K562 (cell line): ENCODE results near the gene ASPHD1. TPM values are rescaled to one million over a fixed set of nuclear protein-coding genes. Genes with fewer than 3 reads are reported as not detected.
A peak's percentile ranks its signal among the peaks of the same experiment; 100 is the strongest.

Source experiments
- ARID3B ChIP-seq: fragments of 250-450 bp; sonication (Bioruptor Pico); IDR thresholded peaks from 2 replicates; pipeline ENCODE4 v1.4.0; 2020; ENCODE audit warnings: borderline replicate concordance
- DMBX1 ChIP-seq: fragments of 250-450 bp; sonication (Bioruptor Pico); IDR thresholded peaks from 2 replicates; pipeline ENCODE4 v1.8.0; 2022; ENCODE audit warnings: inconsistent platforms, mild to moderate bottlenecking, moderate library complexity, borderline replicate concordance
- E2F5 ChIP-seq: sonication (generic); formaldehyde crosslinking; IDR thresholded peaks from 2 replicates; pipeline ENCODE4 v1.8.0; 2022; ENCODE audit warnings: mild to moderate bottlenecking, missing genetic modification reagents
- EHMT2 ChIP-seq: fragments of 450-650 bp; IDR thresholded peaks from 2 replicates; pipeline ENCODE4 v1.6.1; 2018; ENCODE audit warnings: antibody characterized with exemption
- ELF4 ChIP-seq: fragments of 450-650 bp; formaldehyde crosslinking; IDR thresholded peaks from 2 replicates; pipeline ENCODE4 v1.4.0; 2022; ENCODE audit warnings: missing genetic modification characterization
- EP300 ChIP-seq: IDR thresholded peaks from 2 replicates; pipeline ENCODE4 v1.6.1; 2012; ENCODE audit warnings: low read length, improper control_type of control experiment
- FOXP1 ChIP-seq: sonication (generic); formaldehyde crosslinking; IDR thresholded peaks from 2 replicates; pipeline ENCODE4 v1.8.0; 2022; ENCODE audit warnings: mild to moderate bottlenecking, missing genetic modification reagents
- HDAC1 ChIP-seq, 2 experiments: fragments of 450-650 bp; IDR thresholded peaks; 2 replicates each; pipeline ENCODE4 v1.6.1; 2016 to 2017; ENCODE audit warnings: inconsistent platforms in 1 of 2, mild to moderate bottlenecking in 1 of 2, moderate library complexity in 1 of 2
- MYC ChIP-seq, 2 experiments: fragments of 250-450 bp in 1 of 2; sonication (Bioruptor Pico) in 1 of 2; IDR thresholded peaks; 2 replicates each; pipeline versions ENCODE4 v1.5.1 to v1.6.1; 2012 to 2021; ENCODE audit warnings: low read depth in 2 of 2, borderline replicate concordance in 1 of 2, improper control_type of control experiment in 1 of 2, low read length in 1 of 2, mild to moderate bottlenecking in 1 of 2, moderate library complexity in 1 of 2
- PHB ChIP-seq: fragments of 250-450 bp; sonication (Bioruptor Pico); IDR thresholded peaks from 2 replicates; pipeline ENCODE4 v1.5.0; 2021
- PHF20 ChIP-seq: fragments of 450-650 bp; IDR thresholded peaks from 2 replicates; pipeline ENCODE4 v1.6.1; 2018; ENCODE audit not compliant: partially characterized antibody
- RB1 ChIP-seq: fragments of 450-650 bp; IDR thresholded peaks from 2 replicates; pipeline ENCODE4 v1.6.1; 2017; ENCODE audit warnings: low read depth, mild to moderate bottlenecking
- REST ChIP-seq, 2 experiments: fragments of 450-650 bp; formaldehyde crosslinking in 1 of 2; IDR thresholded peaks; 2 replicates each; pipeline versions ENCODE4 v1.4.0 to v1.6.1; 2014 to 2020; ENCODE audit warnings: mild to moderate bottlenecking in 2 of 2, borderline replicate concordance in 1 of 2, low read depth in 1 of 2
- STAT5A ChIP-seq: IDR thresholded peaks from 2 replicates; pipeline ENCODE4 v1.6.1; 2012; ENCODE audit warnings: low read length, inconsistent platforms, borderline replicate concordance
- THAP7 ChIP-seq: fragments of 250-450 bp; sonication (Bioruptor Pico); IDR thresholded peaks from 2 replicates; pipeline ENCODE4 v1.5.0; 2021
- ZNF165 ChIP-seq: fragments of 250-450 bp; sonication (Bioruptor Pico); IDR thresholded peaks from 2 replicates; pipeline ENCODE4 v1.4.0; 2020; ENCODE audit warnings: borderline replicate concordance
- ZZZ3 ChIP-seq: fragments of 450-650 bp; IDR thresholded peaks from 2 replicates; pipeline ENCODE4 v1.6.1; 2016; ENCODE audit warnings: antibody characterized with exemption, mild to moderate bottlenecking, moderate library complexity
- polyA plus RNA-seq, 8 experiments: library from polyadenylated mRNA; depleted of rRNA in 4 of 8; stranded (reverse) in 5 of 8; unstranded in 3 of 8; fragments of >200 nt; fragmentation: Nextera tagmentation in 2 of 8; fragmentation: Illumina TruSeq in 1 of 8; extraction: Ambion mirVana in 2 of 8; extraction: Trizol in 1 of 8; gene quantifications; 2 replicates each; pipeline versions ENCODE4 v1.2.1 to v1.2.3, GENCODE V29; 2011 to 2014; ENCODE audit warnings: inconsistent platforms in 1 of 8, missing spikeins in 1 of 8
- total RNA-seq, 7 experiments: library from RNA; depleted of rRNA in 6 of 7; stranded (reverse); fragments of >200 nt in 6 of 7; fragmentation: Illumina TruSeq in 2 of 7; extraction: Trizol in 2 of 7; gene quantifications; 2 replicates each; pipeline versions ENCODE4 v1.2.1 to v1.2.3, GENCODE V29; 2011 to 2021; ENCODE audit warnings: low replicate concordance in 1 of 7

Gene ASPHD1
- total and polyA plus RNA-seq, 9 of the 15 experiments (the other 6 are each of a cell fraction or from before 2014, with no cell fraction given): 0.03 to 0.70 (median 0.24) TPM; not detected in 5

GRCh38 chr16:29899516-29900101 lies 679 bp upstream of the ASPHD1 start, which contains the start of gene SEZ6L2 (continued):
- peak; percentile 100; the same call in 1 of the 2 replicates for TF ChIP-seq REST (IDR thresholded peaks at IDR 0.05; ENCODE audit: borderline replicate concordance)
- no peak; the same call in 1 of the 2 replicates for TF ChIP-seq REST (CRISPR knock-in tag; IDR thresholded peaks at IDR 0.05; ENCODE audit: low read depth)
- no peak for TF ChIP-seq STAT5A
- no peak for TF ChIP-seq MYC (IDR thresholded peaks at IDR 0.05; ENCODE audit: low read depth, low read length)
- TF ChIP-seq MYC (CRISPR knock-in tag; IDR thresholded peaks at IDR 0.05; ENCODE audit: borderline replicate concordance, low read depth): no peak
- no peak for TF ChIP-seq ARID3B (CRISPR knock-in tag)
- no peak for TF ChIP-seq E2F5
- TF ChIP-seq HDAC1 (IDR thresholded peaks at IDR 0.05): no peak
- no peak for TF ChIP-seq EP300
- TF ChIP-seq EHMT2: peak; percentile 94
- TF ChIP-seq DMBX1 (CRISPR knock-in tag): no peak
- no peak for TF ChIP-seq PHB (CRISPR knock-in tag)
- TF ChIP-seq ZZZ3: no peak
- no peak for TF ChIP-seq ELF4 (CRISPR knock-in tag)
- TF ChIP-seq ZNF165 (CRISPR knock-in tag): no peak
- TF ChIP-seq PHF20: no peak
- TF ChIP-seq RB1: no peak
- TF ChIP-seq FOXP1 (CRISPR knock-in tag): 0 out of 2 replicates have a peak, but pooled peaks have one; percentile 72
- no peak for TF ChIP-seq THAP7 (CRISPR knock-in tag)
